GM18511 (cell line): ENCODE results near the gene PRRX1.

Experiments used
- ATAC-seq: cut with Tn5 transposase; IDR thresholded peaks from one replicate; pipeline ENCODE4 v1.9.1; 2021; ENCODE audit warnings: mild to moderate bottlenecking, moderate library complexity; ENCODE audit not compliant: unreplicated experiment

Gene PRRX1

DNA sequence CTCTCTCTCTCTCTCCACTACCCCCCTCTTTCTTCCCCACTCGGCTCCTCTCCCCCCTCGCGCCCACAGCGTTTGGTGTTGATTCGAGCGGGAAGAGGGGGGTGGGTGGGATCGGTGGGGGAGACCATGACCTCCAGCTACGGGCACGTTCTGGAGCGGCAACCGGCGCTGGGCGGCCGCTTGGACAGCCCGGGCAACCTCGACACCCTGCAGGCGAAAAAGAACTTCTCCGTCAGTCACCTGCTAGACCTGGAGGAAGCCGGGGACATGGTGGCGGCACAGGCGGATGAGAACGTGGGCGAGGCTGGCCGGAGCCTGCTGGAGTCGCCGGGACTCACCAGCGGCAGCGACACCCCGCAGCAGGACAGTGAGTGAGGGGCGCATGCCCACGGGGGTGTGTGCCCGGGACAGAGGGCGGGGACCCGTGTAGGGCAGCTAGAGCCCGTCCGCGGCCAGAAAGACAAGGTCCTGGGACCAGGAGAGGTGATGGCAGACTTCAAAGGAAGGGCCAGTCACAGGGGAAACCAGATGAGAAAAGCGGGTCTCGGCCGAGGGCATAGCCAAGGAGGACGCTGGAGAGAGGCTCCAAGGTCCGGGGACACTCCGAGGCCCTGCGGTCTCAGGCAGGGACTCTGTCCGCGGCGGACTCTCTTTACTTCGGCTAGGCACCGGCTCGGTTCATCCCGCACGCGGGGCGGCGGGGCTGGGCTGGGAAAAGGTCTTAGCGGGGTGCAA is at the start of gene PRRX1:
Gene PRRX1, plus strand, starts transcription at position 39 of the 735 bp plus-strand sequence. Its CDS starts 88 bp downstream, at position 127.
- ATAC-seq, result no peak

DNA sequence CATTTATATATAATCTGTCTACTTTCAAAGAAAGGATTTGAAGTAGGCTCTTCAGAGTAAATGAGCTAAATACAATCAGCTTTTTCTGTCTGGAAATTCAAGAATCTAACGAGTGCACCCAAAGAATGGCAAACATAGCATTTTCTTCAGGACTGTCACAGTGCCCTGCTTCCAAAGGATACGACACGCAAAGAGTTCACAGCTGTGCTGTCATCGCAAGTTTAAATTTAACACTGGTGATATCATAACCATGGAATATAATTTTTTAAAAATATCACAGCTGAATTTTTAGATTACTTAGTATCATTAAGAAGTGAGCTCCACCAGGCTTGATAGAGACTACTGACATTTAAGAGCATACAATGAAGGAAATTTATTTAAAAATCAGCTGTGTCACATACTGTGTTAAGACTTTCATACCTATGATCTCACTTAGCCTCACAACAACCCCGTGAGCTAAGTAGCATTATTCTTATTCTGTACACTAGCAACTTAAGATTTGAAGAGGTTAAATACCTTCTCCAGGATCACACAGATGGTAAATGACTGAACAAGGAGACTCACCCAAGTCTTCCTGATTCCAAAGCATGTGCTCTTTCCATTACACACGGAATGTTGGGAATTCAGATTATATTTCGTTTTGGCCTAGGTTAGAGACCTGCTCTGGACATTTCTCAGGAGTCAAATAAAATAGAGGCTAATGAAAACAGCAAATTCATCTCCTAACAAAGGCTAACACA is 46.2 kb upstream of the PRRX1 start:
- no peak for ATAC-seq

DNA sequence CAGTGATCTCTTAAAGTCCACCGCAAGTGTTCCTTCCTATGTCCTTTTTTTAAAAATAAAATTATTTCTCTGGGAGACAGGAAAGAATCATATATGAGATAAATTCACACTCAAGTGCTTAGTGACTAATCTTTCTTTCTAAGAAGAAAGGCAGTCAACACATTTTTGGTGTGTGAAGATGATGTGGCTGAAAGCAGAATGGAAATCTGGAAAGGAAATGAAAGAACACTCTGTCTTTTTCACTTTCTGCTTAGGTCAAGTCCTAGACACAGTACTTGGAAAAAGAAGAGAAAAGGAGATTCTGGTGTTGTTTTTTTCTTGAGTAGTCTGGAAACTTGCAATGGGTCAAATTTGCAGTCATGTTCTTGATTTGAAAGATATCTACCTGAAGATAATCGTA is 45.5 kb upstream of the PRRX1 start:
- no peak for ATAC-seq

DNA sequence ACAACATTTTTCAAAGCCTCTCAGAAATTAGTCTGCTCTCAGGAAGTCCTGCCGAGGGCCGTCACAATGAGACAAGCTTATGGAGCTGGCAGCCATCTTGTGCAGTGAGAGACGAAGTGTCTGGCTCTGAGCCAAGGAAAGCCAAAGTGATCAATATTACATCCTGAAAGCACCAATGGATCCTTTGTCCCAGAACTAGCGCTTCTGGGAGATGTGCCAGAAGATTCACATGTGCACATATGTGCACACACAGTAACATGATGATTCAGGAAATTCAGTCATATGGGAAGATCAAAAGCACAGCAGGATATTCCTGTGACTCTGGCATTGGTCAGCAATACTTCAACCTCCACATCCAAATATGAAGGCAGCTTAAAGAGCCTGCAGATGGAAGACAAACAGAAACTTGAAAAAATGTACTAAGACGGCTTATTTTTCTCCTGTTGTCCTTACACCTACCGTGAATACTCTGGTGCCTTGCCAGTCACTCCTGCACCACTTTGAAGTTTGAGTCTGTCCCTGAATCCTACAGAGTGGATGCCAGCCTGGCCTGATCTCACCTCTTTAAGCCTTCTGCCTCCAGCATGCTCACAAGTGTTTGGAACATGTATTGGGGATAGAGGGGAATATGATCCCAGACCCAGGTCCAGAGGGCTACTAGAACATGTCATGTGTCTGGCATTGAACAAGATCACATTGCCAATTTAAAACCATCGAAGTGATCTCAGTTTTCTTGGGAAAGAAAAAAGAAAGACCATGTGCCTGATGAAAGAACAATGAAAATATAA is 44.5 kb upstream of the PRRX1 start:
- ATAC-seq, result no peak

DNA sequence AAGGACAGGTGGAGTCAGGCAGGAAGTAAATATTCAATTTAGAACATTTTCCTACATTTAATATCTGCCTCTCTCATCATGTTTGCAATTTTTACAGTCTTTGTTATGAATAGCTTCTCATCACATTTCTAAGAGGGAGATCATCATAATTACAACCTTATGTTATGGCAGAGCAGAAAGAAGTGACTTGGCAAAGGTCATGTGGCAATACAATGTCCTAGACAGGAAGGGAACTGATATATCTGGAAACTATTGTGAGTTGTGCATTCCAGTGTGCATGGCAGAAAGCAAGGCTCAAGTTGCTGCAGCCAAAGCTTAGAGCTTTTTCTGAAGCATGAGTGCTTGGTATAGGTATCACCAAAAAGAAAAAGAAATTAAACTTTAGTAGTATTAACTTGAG is 43.8 kb upstream of the PRRX1 start:
- no peak for ATAC-seq

DNA sequence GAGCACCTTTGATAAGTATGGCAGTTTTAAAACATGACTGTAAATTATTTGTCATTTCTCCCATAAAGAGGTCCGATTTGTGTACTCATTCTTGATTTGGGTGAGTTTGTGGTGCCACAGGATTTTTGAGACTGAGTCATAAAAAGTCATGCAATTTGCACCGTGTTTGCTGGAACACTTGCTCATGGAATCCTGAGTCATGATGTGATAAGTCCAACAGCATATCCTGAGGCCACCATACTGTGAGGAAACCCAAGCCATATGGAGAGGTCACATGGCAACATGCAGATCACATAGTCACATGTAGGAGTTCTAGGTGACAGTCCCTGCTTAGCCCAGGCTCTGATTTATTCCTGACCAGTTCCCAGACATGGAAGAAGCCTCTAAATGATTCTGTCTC is 40.8 kb upstream of the PRRX1 start:
- no peak for ATAC-seq

DNA sequence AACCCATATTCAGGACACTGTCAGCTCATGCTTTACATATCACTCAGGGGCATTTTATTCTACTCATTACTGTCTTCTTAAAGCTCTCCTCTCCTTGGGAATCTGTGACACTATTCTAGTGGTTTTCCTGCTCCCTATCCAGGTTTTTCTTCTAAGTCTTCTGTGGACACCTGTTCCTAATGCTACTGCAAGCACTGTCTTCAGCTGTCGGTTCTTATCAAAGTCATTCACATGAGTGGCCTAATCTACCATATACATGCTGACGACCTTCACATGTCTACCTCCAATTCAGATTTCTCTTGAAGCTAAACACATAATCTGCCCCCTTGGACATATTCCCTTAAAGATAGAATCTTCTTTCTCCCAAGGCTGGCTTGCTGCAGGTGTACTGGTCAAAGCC is 39.8 kb upstream of the PRRX1 start:
- no peak for ATAC-seq

DNA sequence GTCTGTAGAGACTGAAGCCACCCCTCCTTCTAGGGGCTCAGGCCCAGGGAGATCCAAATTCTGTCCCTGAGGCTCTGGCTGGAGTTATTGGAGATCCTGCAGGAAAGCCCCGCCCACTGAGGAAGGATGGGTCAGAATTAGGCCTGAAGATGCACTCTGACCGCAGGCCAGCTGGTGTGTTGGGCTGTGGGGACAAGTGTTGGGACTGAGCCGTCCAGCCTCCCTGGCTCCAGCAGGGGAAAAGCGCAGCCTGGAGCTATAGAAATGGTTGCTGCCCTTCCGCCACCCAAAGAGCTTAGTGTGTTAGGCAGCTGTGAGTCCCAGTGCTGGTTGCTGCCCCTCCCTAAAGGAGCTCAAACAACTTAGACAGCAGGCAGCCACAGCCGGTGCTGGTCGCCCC is 33.0 kb upstream of the PRRX1 start:
- ATAC-seq, result no peak

DNA sequence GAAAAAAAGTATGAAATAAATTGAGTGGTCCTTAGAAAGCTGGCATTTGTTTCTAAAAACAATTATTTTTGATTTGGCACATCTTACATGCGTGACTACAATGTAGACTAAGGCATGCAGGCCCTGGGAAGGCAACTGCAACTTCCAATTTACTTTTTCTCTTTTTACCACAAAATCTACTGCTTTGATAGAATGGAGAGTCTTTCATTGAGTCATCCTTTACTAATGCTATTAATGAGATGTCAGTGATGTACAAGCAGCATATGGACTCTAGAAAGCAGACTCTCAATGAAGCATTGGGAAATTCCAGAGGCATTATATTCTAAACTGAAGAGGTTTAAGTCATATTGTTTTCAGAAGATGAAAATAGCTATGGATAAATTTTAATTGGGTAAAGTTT is 29.6 kb upstream of the PRRX1 start:
- no peak for ATAC-seq

DNA sequence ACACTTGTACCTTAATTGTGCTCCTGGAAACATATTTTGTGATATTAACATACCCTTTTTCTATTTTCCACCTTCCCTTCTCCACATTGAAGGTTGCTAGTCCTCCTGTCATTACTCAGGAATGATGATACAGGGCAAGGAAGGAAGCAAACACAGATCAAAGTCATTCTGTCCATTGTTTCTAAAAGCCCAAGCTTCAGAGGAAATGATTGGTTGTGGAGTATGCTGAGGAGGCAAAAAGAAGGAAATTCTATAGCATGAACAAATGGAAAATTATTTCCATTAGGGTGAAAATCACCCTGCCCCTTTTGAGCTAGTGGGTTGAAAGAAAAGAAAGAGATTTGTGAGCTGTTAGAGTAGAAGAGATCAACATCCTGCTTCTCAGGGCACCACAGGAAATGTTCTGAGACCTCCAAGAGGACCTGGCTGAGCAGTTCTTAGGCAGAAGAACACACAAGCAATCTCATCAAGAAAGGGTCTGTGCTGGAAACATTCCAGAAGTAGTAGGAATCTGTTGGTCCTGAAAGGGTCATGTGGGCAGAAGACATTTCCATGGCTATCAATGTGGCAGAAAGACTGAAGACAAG is 29.0 kb upstream of the PRRX1 start:
- no peak for ATAC-seq

DNA sequence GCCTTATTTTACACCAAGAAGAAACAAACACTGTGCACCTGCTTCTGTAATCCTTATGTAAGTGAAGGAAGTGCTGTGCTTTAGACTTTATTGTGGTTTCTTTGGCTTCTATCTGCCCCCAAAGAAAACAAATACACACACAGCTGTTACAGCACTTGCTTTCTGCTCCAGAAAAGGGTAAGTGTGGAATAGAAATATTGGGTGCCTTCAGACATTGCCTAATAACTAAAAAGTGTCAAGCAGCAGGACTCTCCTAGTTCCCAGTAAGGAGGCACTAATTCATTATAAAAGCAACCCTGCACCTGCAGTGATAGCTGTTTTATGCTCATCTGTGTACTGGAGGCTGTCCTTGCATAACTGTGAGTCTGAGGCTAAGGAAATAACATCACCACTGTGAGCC is 23.4 kb upstream of the PRRX1 start:
- ATAC-seq, result no peak

DNA sequence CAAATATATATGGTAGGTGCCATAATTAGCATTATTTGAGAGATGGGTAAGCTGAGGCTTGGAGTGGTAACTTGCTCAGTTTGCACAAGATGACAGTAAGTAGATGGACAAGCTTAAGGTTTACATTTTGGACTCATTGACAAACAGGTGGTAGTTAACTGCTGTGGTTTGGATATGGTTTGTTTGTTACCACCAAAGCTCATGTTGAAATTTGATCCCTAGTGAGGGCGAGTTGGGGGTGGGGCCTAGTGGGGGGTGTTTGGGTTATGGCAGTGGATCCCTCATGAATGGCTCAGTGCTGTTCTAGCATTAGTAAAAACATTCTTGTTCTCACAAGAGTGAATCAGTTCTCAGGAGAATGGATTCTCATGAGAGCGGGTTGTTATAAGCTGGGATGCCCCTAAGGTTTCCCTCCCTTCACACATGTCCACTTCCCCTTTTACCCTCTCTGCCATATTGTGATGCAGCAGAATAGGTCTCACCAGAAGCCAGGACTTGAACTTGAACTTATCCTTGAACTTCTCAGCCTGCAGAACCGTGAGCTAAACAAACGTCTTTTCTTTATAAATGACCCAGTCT is 6.6 kb upstream of the PRRX1 start:
- no peak for ATAC-seq

DNA sequence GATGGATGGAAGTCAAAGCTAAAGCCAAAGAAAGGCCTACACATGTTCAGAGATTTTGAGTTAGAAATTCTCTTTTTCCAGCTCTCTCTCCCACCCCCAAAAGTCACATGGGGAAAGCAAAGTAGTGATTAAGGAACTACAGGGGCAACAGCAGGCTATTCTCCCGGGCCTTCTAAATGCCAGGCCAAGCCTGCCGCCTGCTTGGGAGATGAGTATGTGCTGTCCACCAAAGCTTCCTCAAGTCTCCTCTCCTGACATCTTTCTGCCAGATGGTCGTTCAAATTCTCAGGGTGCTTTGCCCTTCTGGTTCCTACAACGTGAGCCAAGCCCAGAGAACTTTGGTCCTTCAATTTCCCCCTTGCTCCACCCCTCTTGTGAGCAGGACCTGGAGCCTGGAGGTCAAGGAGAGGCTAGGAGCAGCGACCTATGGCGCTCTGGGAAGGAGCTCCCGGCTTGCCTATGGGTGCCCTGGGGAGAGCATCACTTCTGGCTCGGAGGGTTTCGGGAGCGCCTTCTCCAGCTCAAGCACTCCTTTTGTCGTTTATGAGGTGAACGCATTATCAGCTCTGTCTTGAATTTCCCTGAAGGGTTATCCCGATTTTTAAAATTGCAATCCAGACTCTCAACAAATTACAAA is 4.4 kb upstream of the PRRX1 start:
- no peak for ATAC-seq

DNA sequence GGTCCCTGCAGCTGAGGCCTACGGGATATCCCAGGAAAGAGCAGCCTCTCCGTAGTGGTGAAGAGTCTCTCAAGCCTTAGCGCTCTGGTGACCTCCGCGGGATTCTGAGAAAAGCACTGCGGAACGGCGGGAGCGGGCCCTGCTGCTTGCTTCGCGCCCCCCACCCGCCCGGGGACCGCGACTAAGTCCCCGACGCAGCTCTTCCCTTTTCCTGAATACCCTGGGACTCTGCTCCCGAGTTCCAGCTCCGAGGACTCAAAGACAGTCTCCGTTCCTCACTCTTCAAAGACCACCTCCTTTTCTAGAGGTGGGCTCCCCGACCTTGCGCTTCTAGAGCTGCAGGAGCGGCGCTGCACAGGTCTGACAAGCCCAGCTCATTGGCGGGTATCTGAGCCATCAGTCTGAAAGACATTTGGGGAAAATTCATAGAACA is 3.6 kb upstream of the PRRX1 start:
- ATAC-seq, result no peak

DNA sequence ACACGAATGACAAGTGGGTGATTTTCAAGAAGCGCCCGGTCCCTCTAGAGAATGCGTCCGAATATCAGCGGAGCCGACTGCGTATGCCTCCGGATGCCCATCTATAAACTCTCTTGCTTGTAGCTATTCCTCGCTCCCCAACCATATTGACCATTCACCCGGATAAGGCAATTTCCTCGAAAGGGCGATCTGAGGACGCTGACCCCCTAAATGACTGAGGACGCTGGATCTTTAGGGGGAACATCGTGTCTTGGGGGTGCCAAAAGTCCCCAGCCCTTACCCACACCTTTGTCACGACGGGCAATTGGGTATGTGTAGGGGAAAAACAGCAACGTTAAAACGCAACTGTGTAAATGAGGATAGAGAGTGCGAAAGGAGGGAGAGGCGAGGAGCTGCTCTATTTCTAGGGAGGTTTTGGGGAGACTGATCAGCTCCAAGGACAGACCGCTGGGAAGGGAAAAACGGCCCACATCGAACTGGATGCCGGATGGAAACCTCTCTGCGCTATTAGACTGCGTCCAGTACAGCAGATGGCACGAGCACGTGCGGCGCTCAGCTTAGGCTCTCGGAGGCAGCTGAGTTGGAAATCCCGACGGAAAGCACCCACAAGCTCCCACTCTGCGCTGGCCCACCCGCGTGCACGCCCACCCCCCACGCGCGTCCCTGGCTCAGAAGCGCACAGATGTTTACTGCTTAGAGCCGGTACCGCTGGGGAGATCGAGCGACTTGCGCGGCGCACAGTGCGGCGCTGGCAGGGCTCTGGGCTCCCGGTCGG is 2.9 kb upstream of the PRRX1 start:
- ATAC-seq, result no peak

DNA sequence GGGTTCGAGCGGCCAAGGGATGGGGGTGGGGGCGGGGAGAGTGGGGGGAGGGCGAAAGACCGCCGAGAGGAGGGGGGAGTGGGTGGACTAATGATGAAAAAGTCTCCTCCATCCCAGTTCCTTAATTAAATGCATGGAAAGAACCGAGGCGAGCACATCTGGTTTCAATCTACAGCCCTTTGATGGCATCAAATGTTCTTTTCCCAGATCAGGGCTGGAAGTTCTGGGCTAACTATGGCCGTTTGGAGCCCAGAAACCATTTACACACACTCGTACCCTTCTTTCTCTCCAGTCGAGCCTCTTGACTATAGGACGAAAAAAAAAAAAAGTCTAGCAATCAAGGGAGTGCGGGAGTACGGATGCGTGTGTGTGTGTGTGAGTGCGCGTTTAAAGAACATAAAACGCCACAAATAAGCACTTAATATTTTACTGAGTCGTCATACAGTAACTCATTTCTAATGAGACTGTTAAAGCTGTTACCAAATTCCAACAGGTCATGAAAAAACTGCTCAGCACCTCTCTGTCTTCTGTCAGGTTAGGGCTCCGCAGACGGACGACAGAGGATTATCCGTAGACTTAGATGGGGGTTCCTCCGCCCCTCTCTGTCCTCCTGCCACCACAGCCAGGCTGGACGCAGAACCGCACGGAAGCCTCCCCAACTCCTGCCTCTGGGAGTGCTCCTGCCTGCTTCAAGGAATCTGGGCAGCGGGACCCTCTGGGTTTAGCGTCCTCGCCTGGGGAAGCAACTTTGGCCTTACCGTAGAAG is 2.1 kb upstream of the PRRX1 start:
- no peak for ATAC-seq

DNA sequence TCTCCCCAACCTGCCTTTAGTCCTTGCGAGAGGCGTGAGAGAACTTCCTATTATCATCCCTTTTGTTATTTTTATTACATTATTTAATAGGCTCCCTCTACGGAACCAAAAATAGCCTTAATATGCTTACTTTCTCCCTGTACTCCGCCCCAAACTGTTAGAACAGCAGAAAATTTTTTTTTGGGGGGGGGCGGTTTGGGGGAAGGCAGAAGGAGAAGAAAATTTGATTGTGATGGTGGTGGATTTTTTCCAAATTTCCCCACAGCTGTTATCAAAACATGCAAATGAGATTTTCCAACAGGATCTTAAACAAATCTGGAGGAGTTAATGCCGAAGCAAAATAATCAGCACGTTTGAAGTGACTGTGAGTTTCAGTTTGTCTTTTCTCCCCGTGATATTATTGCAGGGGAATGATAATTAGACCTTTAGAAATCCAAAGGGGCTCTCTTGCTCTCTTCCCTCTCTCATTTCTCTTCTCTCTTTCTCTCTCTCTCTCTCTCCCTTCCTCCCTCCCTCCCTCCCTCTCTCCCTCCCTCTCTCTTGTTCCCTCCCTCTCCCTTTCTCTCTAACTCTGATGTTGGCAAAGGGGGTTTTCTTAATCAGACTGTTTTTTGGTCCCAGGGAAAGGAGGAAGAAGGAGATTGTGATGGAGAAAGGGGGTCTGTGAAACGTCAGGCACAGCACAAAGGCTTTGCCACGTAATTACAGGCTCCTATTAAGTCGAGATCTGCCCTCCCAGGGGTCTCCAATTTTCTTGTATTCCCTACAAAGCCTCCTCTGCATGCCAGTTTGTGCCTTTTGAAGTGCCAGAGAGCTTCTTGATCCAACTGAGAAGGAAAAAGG is 1.1 kb upstream of the PRRX1 start:
- no peak for ATAC-seq
